C1 segment of cervical spinal cord (tissue), 14 donors: ENCODE data around the gene SNTG2.
"Not testable (repeated sequence)": the region's sequence is repeated elsewhere in the genome, so short reads cannot be mapped to it uniquely, and the experiment has no call there.

Source experiments
- DNase-seq, 14 donors: peaks; one replicate each; lab custom pipeline; 2025; lab: John Stamatoyannopoulos, UW

Gene SNTG2

GRCh38 chr2:1407950-1408675, 457.5 kb downstream of the SNTG2 start:
- DNase-seq, result no peak

- DNase-seq, result no peak
Observed at GRCh38 chr2:1413156-1413710, 462.6 kb downstream of the SNTG2 start, which contains the start of gene TPO. Gene TPO (plus strand): TSS chr2:1413463. CDS start chr2:1414409, 946 bp downstream.

DNA sequence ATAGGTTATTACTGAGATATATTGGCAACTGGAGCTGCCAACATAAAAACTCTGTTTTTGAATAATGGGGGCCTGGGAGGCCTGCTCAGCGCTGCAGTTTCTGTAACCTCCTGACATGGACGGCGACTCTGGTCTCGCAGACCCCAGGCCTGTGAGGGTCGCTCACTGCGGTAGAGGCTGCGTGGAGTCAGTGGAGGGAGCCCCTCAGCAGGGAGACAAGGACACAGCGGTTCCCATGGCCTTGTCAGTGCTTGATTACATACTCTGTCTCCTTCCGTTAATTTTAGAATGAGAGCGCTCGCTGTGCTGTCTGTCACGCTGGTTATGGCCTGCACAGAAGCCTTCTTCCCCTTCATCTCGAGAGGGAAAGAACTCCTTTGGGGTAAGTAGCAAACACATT, 463.5 kb downstream of the SNTG2 start:
- DNase-seq, result no peak

DNA sequence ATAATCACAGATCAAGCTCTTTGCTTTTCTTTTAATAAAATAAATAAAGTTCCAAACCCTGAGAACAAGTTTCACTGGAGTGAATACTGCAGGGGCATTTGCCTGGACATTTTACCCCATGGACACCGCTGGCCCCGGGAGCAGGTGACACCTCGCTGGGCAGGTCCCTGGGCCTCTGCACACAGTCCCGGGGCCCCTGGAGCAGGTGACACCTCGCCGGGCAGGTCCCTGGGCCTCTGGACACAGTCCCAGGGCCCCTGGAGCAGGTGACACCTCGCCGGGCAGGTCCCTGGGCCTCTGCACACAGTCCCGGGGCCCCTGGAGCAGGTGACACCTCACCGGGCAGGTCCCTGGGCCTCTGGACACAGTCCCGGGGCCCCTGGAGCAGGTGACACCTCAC, 464.3 kb downstream of the SNTG2 start:
- DNase-seq, result not testable (repeated sequence)

GRCh38 chr2:1415501-1415900, 464.9 kb downstream of the SNTG2 start:
- no peak for DNase-seq
